Astrocyte (in vitro differentiated cells and primary cell): ENCODE measurements around the gene C19orf38.

Source experiments
- CTCF ChIP-seq: IDR thresholded peaks from 2 replicates; pipeline ENCODE4 v1.5.1; 2011; ENCODE audit warnings: low read depth, mild to moderate bottlenecking, inconsistent platforms, low read length, moderate library complexity; ENCODE audit not compliant: insufficient read depth
- EZH2 ChIP-seq: IDR thresholded peaks from 2 replicates; pipeline ENCODE4 v1.6.1; 2012; ENCODE audit warnings: mild to moderate bottlenecking, low read length, inconsistent platforms; ENCODE audit not compliant: insufficient read depth

- no peak for TF ChIP-seq CTCF
- no peak for TF ChIP-seq EZH2
Measured at GRCh38 chr19:10815007-10815536, 33.1 kb upstream of the C19orf38 start.
